ENCODE results near the gene NUDT3.

The NUDT3 gene

DNA sequence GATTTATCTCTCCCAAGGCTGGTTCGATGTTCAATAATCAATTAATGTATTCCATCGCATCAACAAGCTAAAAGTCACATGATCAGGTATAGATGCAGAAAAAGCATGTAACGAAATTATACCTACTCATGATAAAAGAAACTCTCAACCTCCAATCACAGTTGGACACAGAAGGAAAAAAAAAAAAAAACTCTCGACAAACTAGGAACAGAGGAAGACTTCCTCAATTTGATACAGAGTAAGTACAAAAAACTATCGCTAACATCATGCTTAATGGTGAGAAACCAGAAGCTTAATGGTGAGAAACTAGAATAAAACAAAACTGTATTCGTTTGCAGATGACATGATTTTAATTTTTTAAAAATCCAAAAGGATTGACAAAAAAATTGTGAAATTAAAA is 81.7 kb downstream of the NUDT3 start:
- Histone ChIP-seq H3K27ac (no peak overlapping the region), H3K4me3 (ENCODE audit: low read depth, low read length) (no peak overlapping the region), H3K9me3 (ENCODE audit: control insufficient read depth, low read length) (no peaks in the 10 kb centered on the region), H2AFZ (no peak overlapping the region), H3K79me2 (peaks cover 23% of the 10 kb centered on the region), H3K36me3 (ENCODE audit: control insufficient read depth, insufficient read depth, low read length) (no peaks in the 10 kb centered on the region), H3K27me3 (ENCODE audit: control insufficient read depth, insufficient read depth, low read length) (no peaks in the 10 kb centered on the region), H3K9ac (no peak overlapping the region), H3K4me1 (peaks cover 3% of the 10 kb centered on the region), H3K4me2 (ENCODE audit: low read length) (no peak overlapping the region)
- TF ChIP-seq, protein P1, sequence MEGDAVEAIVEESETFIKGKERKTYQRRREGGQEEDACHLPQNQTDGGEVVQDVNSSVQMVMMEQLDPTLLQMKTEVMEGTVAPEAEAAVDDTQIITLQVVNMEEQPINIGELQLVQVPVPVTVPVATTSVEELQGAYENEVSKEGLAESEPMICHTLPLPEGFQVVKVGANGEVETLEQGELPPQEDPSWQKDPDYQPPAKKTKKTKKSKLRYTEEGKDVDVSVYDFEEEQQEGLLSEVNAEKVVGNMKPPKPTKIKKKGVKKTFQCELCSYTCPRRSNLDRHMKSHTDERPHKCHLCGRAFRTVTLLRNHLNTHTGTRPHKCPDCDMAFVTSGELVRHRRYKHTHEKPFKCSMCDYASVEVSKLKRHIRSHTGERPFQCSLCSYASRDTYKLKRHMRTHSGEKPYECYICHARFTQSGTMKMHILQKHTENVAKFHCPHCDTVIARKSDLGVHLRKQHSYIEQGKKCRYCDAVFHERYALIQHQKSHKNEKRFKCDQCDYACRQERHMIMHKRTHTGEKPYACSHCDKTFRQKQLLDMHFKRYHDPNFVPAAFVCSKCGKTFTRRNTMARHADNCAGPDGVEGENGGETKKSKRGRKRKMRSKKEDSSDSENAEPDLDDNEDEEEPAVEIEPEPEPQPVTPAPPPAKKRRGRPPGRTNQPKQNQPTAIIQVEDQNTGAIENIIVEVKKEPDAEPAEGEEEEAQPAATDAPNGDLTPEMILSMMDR (IDR thresholded peaks at IDR 0.05), result no peak

DNA sequence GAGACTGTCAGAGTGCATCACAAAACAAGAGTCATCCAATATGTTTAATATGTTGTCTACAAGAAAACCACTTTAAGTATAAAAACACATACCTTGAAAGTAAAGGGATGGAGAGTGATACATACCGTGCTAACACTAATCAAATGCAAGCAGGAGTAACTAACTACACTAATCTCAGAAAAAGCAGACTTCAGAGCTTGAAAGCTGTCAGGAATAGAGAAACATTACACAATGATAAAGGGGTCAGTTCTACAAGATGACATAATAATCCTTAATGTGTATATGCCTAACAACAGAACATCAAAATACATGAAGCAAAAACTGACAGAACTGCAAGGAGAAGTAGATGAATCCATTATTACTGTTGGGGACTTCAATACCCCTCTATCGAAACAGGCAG is 84.0 kb downstream of the NUDT3 start:
- Histone ChIP-seq H3K36me3 (ENCODE audit: control insufficient read depth, insufficient read depth, low read length) (no peaks in the 10 kb centered on the region), H3K4me1 (peaks cover 2% of the 10 kb centered on the region), H2AFZ (no peak overlapping the region), H3K27me3 (ENCODE audit: control insufficient read depth, insufficient read depth, low read length) (no peaks in the 10 kb centered on the region), H3K9ac (no peak overlapping the region), H3K4me2 (ENCODE audit: low read length) (no peak overlapping the region), H3K9me3 (ENCODE audit: control insufficient read depth, low read length) (no peaks in the 10 kb centered on the region), H3K27ac (no peak overlapping the region), H3K4me3 (ENCODE audit: low read depth, low read length) (no peak overlapping the region), H3K79me2 (peaks cover 18% of the 10 kb centered on the region)
- TF ChIP-seq, protein P1 (IDR thresholded peaks at IDR 0.05), result no peak

DNA sequence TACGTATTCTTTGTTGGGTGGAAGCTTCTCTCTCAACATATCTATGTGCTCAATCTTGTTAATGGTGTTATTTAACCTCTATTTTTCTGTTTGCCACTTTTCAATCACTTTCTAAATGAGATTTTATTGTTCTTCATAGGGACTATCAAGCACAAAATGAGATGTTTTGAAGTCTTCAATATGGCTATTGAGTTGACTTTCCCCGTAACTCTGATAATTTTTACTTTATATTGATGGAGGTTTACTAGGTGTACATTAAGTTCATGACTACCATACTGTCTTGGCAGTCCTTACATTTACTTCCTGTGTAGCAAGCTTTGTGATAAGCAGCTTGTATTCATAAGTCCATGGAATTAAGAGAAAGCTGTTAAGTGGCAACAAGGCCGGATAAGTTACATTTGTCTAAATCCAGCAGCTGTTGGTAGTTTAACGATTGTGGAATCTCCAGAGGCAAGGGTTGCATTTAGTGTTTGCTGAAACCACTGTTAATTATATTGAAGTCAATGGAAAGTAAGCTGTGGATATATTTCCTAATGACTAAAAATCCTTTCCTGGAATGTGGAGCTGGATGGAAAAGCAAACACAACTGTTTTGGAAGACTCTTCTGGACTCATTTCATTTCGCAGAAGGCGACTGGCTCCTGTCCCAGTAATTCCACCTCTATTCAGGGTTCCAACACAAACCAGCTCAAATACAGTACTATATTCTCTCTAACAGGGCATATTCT is 86.3 kb downstream of the NUDT3 start:
- H3K79me2 ChIP-seq, result peaks cover 16% of the 10 kb centered on the region
- H3K9ac ChIP-seq, result no peak overlapping the region
- H3K36me3 ChIP-seq (ENCODE audit: control insufficient read depth, insufficient read depth, low read length), result no peaks in the 10 kb centered on the region
- no peaks in the 10 kb centered on the region for H3K27me3 ChIP-seq (ENCODE audit: control insufficient read depth, insufficient read depth, low read length)
- peaks cover 8% of the 10 kb centered on the region for H3K4me1 ChIP-seq
- no peak overlapping the region for H2AFZ ChIP-seq
- no peak overlapping the region for H3K4me2 ChIP-seq (ENCODE audit: low read length)
- no peak overlapping the region for H3K27ac ChIP-seq
- H3K4me3 ChIP-seq (ENCODE audit: low read depth, low read length), result no peak overlapping the region
- TF ChIP-seq, protein P1 (IDR thresholded peaks at IDR 0.05), result no peak
- H3K9me3 ChIP-seq (ENCODE audit: control insufficient read depth, low read length), result no peaks in the 10 kb centered on the region

DNA sequence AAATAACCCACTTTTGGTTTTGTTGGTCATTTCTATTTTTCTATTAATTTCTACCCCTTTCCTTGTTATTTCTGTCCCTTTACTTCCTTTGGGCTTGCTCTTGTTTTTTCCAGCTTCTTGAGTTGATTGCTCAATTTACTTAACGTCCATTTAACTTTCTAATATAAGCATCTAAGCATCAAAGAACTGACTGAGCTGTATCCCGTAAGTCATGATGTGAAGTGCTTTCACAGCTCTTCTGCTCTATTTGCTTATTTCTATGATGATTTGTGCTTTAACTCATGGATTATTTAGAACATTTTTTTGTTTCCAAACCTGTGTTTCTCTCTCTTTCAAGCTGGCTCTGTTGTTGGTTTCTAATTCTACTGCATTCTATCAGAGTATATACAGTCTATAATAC is 87.0 kb downstream of the NUDT3 start:
- no peak overlapping the region for H3K4me3 ChIP-seq (ENCODE audit: low read depth, low read length)
- H3K9me3 ChIP-seq (ENCODE audit: control insufficient read depth, low read length), result no peaks in the 10 kb centered on the region
- H3K4me1 ChIP-seq, result peaks cover 11% of the 10 kb centered on the region
- TF ChIP-seq, protein P1 (IDR thresholded peaks at IDR 0.05), result no peak
- H3K27ac ChIP-seq, result no peak overlapping the region
- no peak overlapping the region for H3K9ac ChIP-seq
- no peak overlapping the region for H3K4me2 ChIP-seq (ENCODE audit: low read length)
- H3K36me3 ChIP-seq (ENCODE audit: control insufficient read depth, insufficient read depth, low read length), result no peaks in the 10 kb centered on the region
- H3K27me3 ChIP-seq (ENCODE audit: control insufficient read depth, insufficient read depth, low read length), result no peaks in the 10 kb centered on the region
- peaks cover 16% of the 10 kb centered on the region for H3K79me2 ChIP-seq
- H2AFZ ChIP-seq, result no peak overlapping the region

DNA sequence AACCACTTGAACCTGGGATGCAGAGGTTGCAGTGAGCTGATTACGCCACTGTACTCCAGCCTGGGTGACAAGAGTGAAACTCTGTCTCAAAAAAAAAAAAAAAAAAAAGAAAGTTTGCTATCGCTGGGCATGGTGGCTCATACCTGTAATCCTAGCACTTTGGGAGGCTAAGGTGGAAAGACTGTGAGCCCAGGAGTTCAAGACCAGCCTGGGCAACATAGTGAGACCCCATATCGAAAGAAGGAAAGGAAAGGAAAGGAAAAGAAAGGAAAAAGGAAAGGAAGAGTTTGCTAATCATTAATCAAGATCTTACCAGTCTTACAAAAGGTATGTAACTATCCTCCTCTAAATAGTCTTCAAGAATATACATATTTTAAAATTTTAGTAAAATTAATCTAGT is 88.3 kb downstream of the NUDT3 start:
- Histone ChIP-seq H3K4me1 (peaks cover 13% of the 10 kb centered on the region), H3K36me3 (ENCODE audit: control insufficient read depth, insufficient read depth, low read length) (no peaks in the 10 kb centered on the region), H3K9me3 (ENCODE audit: control insufficient read depth, low read length) (no peaks in the 10 kb centered on the region), H3K4me3 (ENCODE audit: low read depth, low read length) (no peak overlapping the region), H3K9ac (no peak overlapping the region), H2AFZ (no peak overlapping the region), H3K27me3 (ENCODE audit: control insufficient read depth, insufficient read depth, low read length) (no peaks in the 10 kb centered on the region), H3K79me2 (peaks cover 16% of the 10 kb centered on the region), H3K4me2 (ENCODE audit: low read length) (no peak overlapping the region), H3K27ac (no peak overlapping the region)
- TF ChIP-seq, protein P1 (IDR thresholded peaks at IDR 0.05), result no peak
